ENCODE results near the gene EMILIN1.
"Not testable (repeated sequence)": the region's sequence is repeated elsewhere in the genome, so short reads cannot be mapped to it uniquely, and the experiment has no call there.

The EMILIN1 gene

DNA sequence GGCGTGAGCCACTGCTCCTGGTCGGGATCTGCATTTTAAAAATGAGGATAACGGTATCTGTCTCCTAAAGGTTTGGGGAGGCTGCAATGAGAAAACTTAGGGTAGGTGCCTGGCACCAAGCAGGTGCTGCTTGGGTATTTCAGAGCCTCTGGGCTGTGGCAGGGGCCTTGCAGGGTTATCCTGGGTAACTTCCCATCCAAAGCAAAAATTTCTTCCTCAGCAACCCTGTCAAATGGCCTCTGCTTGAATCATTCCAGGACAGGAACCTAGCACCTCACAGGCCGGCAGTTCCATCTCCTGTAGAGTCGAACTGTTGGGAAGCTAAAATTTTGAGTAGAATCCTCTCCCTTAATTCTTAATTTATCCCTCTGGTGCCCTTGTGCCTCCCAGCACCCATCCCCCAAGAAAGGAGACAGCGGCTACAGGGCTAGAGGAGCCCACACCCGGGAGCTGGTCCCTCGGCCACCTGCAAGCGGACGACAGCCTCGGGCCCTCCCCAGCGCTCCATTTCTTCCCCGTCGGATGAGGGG is 39.6 kb downstream of the EMILIN1 start:
- peaks cover 8% of the 10 kb centered on the region for H3K36me3 Mint-ChIP-seq (ENCODE audit: insufficient read depth)
- DNase-seq (ENCODE audit: low spot score in 2 of 2): no peak
- H3K4me3 Mint-ChIP-seq: no peak overlapping the region
- H3K27ac Mint-ChIP-seq (ENCODE audit: low read depth): no peak overlapping the region
- no peak for ATAC-seq (replicated peaks; ENCODE audit: extremely low read depth, poor library complexity, severe bottlenecking)
- peaks cover 8% of the 10 kb centered on the region for H3K4me1 Mint-ChIP-seq
- H3K9me3 Mint-ChIP-seq: no peaks in the 10 kb centered on the region
- H3K27me3 Mint-ChIP-seq: peaks cover 50% of the 10 kb centered on the region

DNA sequence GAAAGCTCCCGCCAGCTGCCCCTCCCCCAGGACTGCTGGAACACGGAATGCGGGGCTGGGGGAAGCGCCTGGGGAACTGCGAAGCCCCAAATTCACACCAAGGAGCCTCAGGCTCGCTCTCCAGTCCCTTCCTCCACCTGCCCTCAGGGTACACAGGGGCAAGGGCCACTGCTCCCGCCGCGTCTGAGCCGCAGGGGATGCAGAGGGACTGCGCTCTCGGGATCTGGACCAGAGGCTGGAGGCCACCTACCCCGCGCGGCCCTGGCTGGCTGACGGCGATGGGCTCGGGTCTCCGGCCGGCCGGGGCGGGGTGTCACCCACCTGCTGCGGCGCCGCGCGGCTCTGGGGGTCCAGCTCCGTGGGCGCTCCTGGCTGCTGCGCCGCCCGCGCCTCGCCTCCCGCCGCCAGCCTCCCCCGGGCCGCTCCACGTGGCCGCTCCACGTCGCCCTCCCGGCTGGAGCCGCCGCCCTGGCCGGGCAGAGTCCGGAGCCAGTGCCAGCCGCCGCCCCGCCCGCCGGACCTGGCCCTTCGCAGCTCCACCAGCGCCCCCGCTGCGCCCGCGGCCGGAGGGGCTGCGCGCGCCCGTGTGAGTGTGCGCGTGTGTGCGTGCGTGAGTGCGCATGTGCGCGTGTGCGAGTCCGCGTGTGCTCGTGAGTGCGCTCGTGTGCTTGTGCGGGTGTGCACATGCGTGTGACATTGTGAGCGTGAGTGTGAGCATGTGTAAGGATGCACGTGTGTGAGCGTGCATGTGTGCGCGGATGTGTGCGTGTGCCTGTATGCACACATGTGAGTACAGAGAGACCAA is 40.3 kb downstream of the EMILIN1 start, which contains the start of gene CGREF1:
Gene CGREF1, minus strand, starts transcription at position 604 of the 805 bp plus-strand sequence. CDS start 14,762 bp downstream, outside the sequence.
- no peak for DNase-seq (ENCODE audit: low spot score in 2 of 2)
- no peak within 1 kb of the TSS for H3K27ac Mint-ChIP-seq (ENCODE audit: low read depth)
- H3K36me3 Mint-ChIP-seq (ENCODE audit: insufficient read depth): peaks cover 8% of the 10 kb centered on the region
- H3K4me3 Mint-ChIP-seq: peak within 1 kb of the TSS; percentile 58
- peaks cover 50% of the 10 kb centered on the region for H3K27me3 Mint-ChIP-seq
- no peaks in the 10 kb centered on the region for H3K9me3 Mint-ChIP-seq
- peaks cover 12% of the 10 kb centered on the region for H3K4me1 Mint-ChIP-seq
- ATAC-seq (replicated peaks; ENCODE audit: extremely low read depth, poor library complexity, severe bottlenecking): no peak

DNA sequence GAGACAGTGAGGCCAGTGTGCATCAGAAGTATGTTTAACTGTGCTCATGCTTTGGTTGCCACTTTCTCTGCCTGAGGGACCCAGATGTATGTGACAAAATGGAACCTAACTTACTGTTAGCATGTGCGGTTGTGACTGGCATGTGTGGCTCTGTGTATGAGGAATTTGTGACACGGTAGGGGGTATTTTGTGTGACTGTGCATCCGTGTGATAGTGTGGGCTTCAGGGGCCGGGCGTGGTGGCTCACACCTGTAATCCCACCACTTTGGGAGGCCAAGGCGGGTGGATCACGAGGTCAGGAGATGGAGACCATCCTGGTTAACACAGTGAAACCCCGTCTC is 40.9 kb downstream of the EMILIN1 start:
- not testable (repeated sequence) for H3K36me3 Mint-ChIP-seq (ENCODE audit: insufficient read depth); ATAC-seq (replicated peaks; ENCODE audit: extremely low read depth, poor library complexity, severe bottlenecking); H3K9me3 Mint-ChIP-seq; DNase-seq (ENCODE audit: low spot score in 2 of 2); H3K27ac Mint-ChIP-seq (ENCODE audit: low read depth)
- Mint-ChIP-seq H3K27me3 (peaks cover 50% of the 10 kb centered on the region), H3K4me1 (peaks cover 12% of the 10 kb centered on the region), H3K4me3 (peak overlapping the region; percentile 58)

DNA sequence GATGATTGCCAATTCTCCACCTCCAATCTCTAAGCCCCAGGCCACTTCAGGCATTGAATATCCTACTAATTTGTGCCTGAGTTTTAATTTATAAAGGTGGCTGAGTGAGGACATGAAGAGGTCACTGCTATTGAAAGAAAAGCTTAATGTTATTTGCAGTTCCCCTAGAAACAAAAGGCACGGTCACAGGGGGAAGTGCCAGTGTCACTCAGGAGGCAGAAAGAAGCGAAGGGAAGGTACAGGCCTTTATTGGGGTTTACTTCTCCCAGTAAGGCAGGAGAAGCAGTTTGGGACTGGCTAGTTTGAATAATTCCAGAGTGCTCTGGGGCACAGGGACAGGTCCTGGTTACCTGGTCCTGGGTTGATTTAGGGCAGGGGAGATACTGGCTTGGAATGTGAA is 43.5 kb downstream of the EMILIN1 start:
- Mint-ChIP-seq H3K4me3 (no peak overlapping the region), H3K36me3 (ENCODE audit: insufficient read depth) (peaks cover 8% of the 10 kb centered on the region), H3K9me3 (no peaks in the 10 kb centered on the region), H3K27ac (ENCODE audit: low read depth) (no peak overlapping the region), H3K4me1 (peaks cover 12% of the 10 kb centered on the region), H3K27me3 (peaks cover 32% of the 10 kb centered on the region)
- no peak for DNase-seq (ENCODE audit: low spot score in 2 of 2)
- ATAC-seq (replicated peaks; ENCODE audit: extremely low read depth, poor library complexity, severe bottlenecking): no peak

DNA sequence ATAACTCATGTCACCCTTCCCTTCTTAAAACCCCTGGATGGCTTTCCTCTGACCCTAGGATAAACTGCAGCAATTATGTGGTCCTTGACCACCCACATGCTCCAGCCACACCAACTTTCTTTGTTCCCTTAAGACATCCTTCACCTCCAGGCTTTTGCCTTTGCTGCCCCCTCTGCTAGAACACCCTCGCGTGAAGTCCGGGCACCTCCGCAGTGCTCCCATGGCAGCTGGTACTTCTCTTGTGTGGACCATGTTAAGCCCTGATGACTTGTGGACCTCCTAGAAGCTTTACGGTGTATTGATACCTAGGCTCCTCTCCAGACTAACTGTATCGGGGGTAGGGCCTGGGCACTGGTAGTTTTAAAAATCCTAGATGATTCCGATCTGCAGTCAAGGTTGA is 44.4 kb downstream of the EMILIN1 start:
- ATAC-seq (replicated peaks; ENCODE audit: extremely low read depth, poor library complexity, severe bottlenecking) (no peak), DNase-seq (ENCODE audit: low spot score in 2 of 2) (no peak)
- H3K27ac Mint-ChIP-seq (ENCODE audit: low read depth): peak overlapping the region; percentile 77
- H3K27me3 Mint-ChIP-seq: peaks cover 23% of the 10 kb centered on the region
- peaks cover 6% of the 10 kb centered on the region for H3K36me3 Mint-ChIP-seq (ENCODE audit: insufficient read depth)
- peak overlapping the region; percentile 95 for H3K4me3 Mint-ChIP-seq
- no peaks in the 10 kb centered on the region for H3K9me3 Mint-ChIP-seq
- peaks cover 12% of the 10 kb centered on the region for H3K4me1 Mint-ChIP-seq

DNA sequence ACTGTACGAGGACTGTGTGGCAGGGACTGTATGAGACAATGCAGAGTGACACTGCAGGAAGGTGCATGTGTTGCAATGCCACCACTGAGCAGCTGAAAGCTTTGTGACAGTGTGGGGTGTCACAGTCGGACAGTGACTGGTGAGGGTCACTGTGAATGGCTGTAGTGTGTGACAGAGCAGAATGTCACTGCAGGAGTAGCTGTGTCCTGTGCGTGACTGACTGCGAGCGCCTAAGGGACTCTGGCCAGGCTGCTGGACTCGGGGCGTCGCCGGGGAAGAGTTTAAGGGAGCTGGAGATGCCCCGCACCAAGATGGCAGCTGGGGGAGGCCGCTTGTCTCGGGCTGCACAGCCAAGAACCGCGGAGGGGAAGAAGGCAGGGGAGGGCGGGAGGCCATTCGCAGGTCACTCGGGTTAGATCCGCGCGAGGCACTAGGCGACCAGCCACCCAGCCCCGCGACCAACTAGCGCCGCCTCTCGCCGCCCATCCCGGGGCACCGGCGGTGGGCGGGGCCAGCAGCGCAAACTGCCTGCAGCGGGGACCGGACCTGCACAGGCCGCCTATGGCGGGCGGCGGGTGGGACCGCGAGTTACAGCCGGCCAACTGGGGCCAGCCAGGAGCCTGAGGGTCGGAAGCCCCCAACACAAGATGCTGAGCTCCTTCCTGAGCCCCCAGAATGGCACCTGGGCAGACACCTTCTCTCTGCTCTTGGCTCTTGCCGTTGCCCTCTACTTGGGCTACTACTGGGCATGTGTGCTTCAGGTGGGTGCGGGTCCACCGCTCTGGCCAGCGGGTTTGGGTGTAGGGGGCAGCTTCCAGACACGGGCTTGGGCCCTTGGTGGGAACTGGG is 45.1 kb downstream of the EMILIN1 start, which contains the start of gene ABHD1:
Gene ABHD1, plus strand, starts transcription at position 514 of the 849 bp plus-strand sequence. Its CDS starts 134 bp downstream, at position 648.
- Mint-ChIP-seq H3K9me3 (no peaks in the 10 kb centered on the region), H3K36me3 (ENCODE audit: insufficient read depth) (peaks cover 5% of the 10 kb centered on the region), H3K4me1 (peaks cover 12% of the 10 kb centered on the region), H3K27me3 (peaks cover 17% of the 10 kb centered on the region), H3K27ac (ENCODE audit: low read depth) (peak within 1 kb of the TSS; percentile 77), H3K4me3 (peak within 1 kb of the TSS; percentile 95)
- peak; percentile 73 for ATAC-seq (replicated peaks; ENCODE audit: extremely low read depth, poor library complexity, severe bottlenecking)
- peak; percentile 37 to 48 for DNase-seq (ENCODE audit: low spot score in 2 of 2)

DNA sequence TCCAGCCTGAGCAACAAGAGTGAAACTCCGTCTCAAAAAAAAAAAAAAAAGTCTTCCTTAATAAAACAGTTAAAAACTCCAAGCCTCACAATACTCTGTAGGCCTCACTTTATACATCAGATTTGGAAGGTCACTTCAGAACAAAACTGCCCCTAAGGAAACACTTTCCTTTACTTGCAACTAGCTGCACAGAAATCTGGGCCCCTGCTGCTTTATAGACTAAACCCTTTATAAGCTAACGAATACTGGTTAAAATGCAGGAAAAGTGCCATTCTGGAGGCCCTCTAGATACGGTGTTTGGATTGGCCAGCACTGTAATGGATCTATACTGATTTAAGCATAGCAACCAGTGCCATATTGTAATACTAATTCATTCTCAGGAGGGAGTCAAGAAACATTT is 46.7 kb downstream of the EMILIN1 start:
- H3K27me3 Mint-ChIP-seq: peaks cover 4% of the 10 kb centered on the region
- peak overlapping the region; percentile 9 for H3K4me3 Mint-ChIP-seq
- no peaks in the 10 kb centered on the region for H3K9me3 Mint-ChIP-seq
- H3K36me3 Mint-ChIP-seq (ENCODE audit: insufficient read depth): peaks cover 5% of the 10 kb centered on the region
- ATAC-seq (replicated peaks; ENCODE audit: extremely low read depth, poor library complexity, severe bottlenecking) (no peak), DNase-seq (ENCODE audit: low spot score in 2 of 2) (no peak)
- H3K27ac Mint-ChIP-seq (ENCODE audit: low read depth): no peak overlapping the region
- peaks cover 12% of the 10 kb centered on the region for H3K4me1 Mint-ChIP-seq

DNA sequence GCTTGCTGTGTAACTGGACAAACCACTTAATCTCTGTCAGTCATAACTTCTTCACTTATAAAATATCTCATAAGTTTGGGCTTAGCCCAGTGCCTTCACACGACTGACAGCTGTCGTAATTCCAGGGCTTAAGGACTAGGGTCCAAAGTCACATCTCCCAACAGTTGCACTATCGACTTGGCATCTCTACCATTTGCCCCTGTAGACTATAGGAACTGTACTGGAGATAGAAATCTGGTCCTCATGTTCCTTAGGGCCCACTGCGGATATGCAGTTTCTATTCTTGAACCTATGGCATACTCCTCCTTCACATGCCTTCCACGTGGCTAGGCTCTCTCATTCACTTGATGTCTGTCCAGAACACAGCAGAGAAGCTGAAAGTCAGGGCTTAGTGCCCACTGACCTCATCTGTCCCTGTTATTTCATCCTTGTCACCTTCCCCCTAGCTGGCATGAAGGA is 47.9 kb downstream of the EMILIN1 start:
- H3K4me3 Mint-ChIP-seq: no peak overlapping the region
- H3K36me3 Mint-ChIP-seq (ENCODE audit: insufficient read depth): peaks cover 10% of the 10 kb centered on the region
- ATAC-seq (replicated peaks; ENCODE audit: extremely low read depth, poor library complexity, severe bottlenecking): no peak
- no peaks in the 10 kb centered on the region for H3K27me3 Mint-ChIP-seq
- no peak for DNase-seq (ENCODE audit: low spot score in 2 of 2)
- peaks cover 18% of the 10 kb centered on the region for H3K4me1 Mint-ChIP-seq
- H3K27ac Mint-ChIP-seq (ENCODE audit: low read depth): no peak overlapping the region
- H3K9me3 Mint-ChIP-seq: no peaks in the 10 kb centered on the region

DNA sequence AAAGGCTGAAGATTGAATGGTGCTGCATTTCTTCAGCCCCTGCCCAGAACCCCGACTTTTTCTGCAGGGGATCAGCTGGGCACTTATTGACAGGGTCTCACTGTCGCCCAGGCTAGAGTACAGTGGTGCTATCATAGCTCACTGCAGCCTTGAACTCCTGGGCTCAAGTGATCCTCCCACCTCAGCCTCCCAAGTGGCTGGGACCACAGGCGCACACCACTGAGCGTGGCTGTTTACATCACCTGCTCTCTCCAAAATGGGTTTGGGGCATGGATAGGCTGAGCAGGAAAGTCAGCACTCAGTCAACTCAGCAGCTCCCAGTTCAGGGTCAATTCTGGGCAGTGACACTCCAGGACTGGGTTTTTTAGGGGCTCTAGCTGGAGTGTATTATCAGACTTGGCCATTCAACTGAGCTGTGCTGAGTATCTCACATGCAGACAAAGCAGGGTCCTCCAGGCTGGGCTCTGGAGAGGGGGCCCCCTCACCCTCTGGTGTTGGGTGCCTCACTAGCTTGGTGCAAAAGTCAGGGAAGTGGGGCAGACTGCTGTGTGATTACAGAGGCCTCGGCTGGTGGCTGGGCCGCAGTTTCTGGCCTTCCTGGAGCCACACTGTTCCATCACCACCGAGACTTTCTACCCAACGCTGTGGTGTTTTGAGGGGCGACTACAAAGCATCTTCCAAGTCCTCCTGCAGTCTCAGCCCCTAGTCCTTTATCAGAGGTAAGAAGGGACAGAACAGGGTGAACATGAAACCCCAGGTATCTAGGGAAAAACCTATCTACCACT is 49.7 kb downstream of the EMILIN1 start:
- Mint-ChIP-seq H3K4me3 (no peak overlapping the region), H3K9me3 (no peaks in the 10 kb centered on the region), H3K27ac (ENCODE audit: low read depth) (no peak overlapping the region), H3K36me3 (ENCODE audit: insufficient read depth) (peaks cover 10% of the 10 kb centered on the region), H3K27me3 (no peaks in the 10 kb centered on the region), H3K4me1 (peaks cover 18% of the 10 kb centered on the region)
- no peak for ATAC-seq (replicated peaks; ENCODE audit: extremely low read depth, poor library complexity, severe bottlenecking)
- no peak for DNase-seq (ENCODE audit: low spot score in 2 of 2)

DNA sequence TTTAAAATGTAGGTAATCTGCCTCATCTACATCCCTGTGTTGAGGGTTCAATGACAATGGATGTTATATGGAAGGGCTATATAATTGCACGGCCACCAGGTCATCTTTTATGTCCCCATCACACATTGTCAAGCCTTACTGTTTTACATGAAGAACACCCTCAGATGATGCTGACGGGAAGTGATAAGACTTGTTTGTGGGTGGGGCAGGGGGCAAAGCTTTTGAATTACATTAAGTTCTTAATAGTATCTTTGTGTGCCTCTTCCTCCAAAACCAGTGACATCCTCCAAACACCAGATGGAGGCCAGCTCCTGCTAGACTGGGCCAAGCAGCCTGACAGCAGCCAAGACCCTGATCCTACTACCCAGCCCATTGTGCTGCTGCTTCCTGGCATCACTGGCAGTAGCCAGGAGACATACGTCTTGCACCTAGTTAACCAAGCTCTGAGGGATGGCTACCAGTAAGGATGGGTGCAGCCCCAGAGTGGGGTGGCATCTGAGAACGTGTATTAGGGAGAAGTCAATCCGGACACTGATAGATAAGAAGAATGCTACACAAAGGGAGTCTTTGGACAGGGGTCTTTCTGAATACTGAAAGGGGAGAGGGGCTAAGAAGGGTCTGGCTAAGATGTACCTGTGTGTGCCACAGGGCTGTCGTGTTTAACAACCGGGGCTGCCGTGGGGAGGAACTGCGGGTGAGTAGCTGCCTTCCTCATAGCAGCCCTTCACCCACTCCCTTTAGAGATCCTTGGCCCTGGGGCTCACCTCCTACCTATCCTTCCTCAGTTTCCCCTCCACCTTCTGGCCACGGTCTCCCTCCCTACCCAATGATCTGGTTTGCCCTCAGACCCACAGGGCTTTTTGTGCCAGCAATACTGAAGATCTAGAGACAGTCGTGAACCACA is 50.5 kb downstream of the EMILIN1 start:
- Mint-ChIP-seq H3K27ac (ENCODE audit: low read depth) (peak overlapping the region; percentile 9), H3K36me3 (ENCODE audit: insufficient read depth) (peaks cover 17% of the 10 kb centered on the region), H3K4me3 (no peak overlapping the region)

DNA sequence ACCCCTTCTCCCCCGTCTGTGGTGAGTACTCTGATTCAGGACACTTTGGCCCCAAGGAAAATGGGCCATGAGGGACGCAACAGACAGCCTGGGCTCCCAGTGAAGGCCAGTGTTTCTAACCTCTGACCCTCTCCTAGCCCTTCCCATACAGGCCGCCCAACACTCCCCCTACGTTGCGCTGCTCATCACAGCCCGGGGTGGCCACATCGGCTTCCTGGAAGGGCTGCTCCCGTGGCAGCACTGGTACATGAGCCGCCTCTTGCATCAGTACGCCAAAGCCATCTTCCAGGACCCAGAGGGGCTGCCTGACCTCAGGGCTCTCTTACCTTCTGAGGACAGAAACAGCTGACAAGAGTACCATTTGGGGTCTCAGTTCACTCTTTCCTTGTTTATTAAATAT is 52.0 kb downstream of the EMILIN1 start:
- no peak overlapping the region for H3K27ac Mint-ChIP-seq (ENCODE audit: low read depth)
- H3K27me3 Mint-ChIP-seq: no peaks in the 10 kb centered on the region
- peaks cover 29% of the 10 kb centered on the region for H3K36me3 Mint-ChIP-seq (ENCODE audit: insufficient read depth)
- no peaks in the 10 kb centered on the region for H3K9me3 Mint-ChIP-seq
- DNase-seq (ENCODE audit: low spot score in 2 of 2) (no peak), ATAC-seq (replicated peaks; ENCODE audit: extremely low read depth, poor library complexity, severe bottlenecking) (no peak)
- no peak overlapping the region for H3K4me3 Mint-ChIP-seq
- H3K4me1 Mint-ChIP-seq: peaks cover 31% of the 10 kb centered on the region

More for the DNA sequence above, 50.5 kb downstream of the EMILIN1 start:
- Mint-ChIP-seq H3K27me3 (no peaks in the 10 kb centered on the region), H3K9me3 (no peaks in the 10 kb centered on the region), H3K4me1 (peaks cover 22% of the 10 kb centered on the region)
- DNase-seq (ENCODE audit: low spot score in 2 of 2): no peak
- no peak for ATAC-seq (replicated peaks; ENCODE audit: extremely low read depth, poor library complexity, severe bottlenecking)
